ENCODE data around the gene ABCD3. TPM values are rescaled to one million over a fixed set of nuclear protein-coding genes. Genes with fewer than 3 reads are reported as not detected.

The ABCD3 gene
- total RNA-seq, 5 donors from 2014 or later (not counting 1 experiment from before 2014, with no cell fraction given), result 17.3 to 29.9 (median 24.2) TPM

GRCh38 chr1:94382201-94382600, 36.0 kb upstream of the ABCD3 start:
- no peak overlapping the region for H3K27ac ChIP-seq (ENCODE audit: low read length)
- H3K4me3 ChIP-seq (ENCODE audit: control insufficient read depth in 1 of 2, extremely low read depth in 1 of 2, low read length in 1 of 2), result no peak overlapping the region
- H3K9me3 ChIP-seq, result no peaks in the 10 kb centered on the region
- DNase-seq, result no peak
- Mint-ChIP-seq H3K27me3 (peaks cover 0 to 11% of the 10 kb centered on the region in 2 donors), H3K27ac (no peak overlapping the region), H3K36me3 (no peaks in the 10 kb centered on the region), H3K4me3 (no peak overlapping the region), H3K9me3 (no peaks in the 10 kb centered on the region), H3K4me1 (peaks cover 21 to 26% (median 22%) of the 10 kb centered on the region in 3 donors)
- peaks cover 0 to 3% of the 10 kb centered on the region in 2 experiments for H3K27me3 ChIP-seq (replicated peaks in 1 of 2; ENCODE audit: control insufficient read depth in 2 of 2, extremely low read depth in 1 of 2, insufficient read depth in 2 of 2, low read length in 1 of 2)
- WGBS (ENCODE audit: insufficient coverage), result 54% methylated on average over 3 of the region's 3 CpGs
- no peak for ATAC-seq (replicated peaks in 1 of 4)
- ChIA-PET CTCF (no interaction called here), POLR2A (no interaction called here)
- no peaks in the 10 kb centered on the region for H3K36me3 ChIP-seq (ENCODE audit: control insufficient read depth in 2 of 2, extremely low read depth in 1 of 2, insufficient read depth in 1 of 2, low read length in 1 of 2)
- H3K4me1 ChIP-seq (ENCODE audit: control insufficient read depth in 1 of 2, extremely low read depth in 1 of 2, insufficient read depth in 2 of 2, low read length in 2 of 2), result peaks cover 7 to 29% of the 10 kb centered on the region in 2 experiments

GRCh38 chr1:94383966-94384408, 34.2 kb upstream of the ABCD3 start:
- ATAC-seq (replicated peaks in 1 of 4), result no peak
- Mint-ChIP-seq H3K36me3 (no peaks in the 10 kb centered on the region), H3K27ac (peak overlapping the region; percentile 28 to 64), H3K4me1 (peaks cover 21 to 26% (median 22%) of the 10 kb centered on the region in 3 donors), H3K9me3 (peaks cover 0 to 5% (median 2%) of the 10 kb centered on the region in 3 donors), H3K27me3 (peaks cover 0 to 3% of the 10 kb centered on the region in 2 donors), H3K4me3 (peak overlapping the region in 1 of 3 donors; percentile 53)
- Histone ChIP-seq H3K4me3 (ENCODE audit: control insufficient read depth in 1 of 2, extremely low read depth in 1 of 2, low read length in 1 of 2) (no peak overlapping the region), H3K36me3 (ENCODE audit: control insufficient read depth in 2 of 2, extremely low read depth in 1 of 2, insufficient read depth in 1 of 2, low read length in 1 of 2) (no peaks in the 10 kb centered on the region), H3K4me1 (ENCODE audit: control insufficient read depth in 1 of 2, extremely low read depth in 1 of 2, insufficient read depth in 2 of 2, low read length in 2 of 2) (peaks cover 7 to 29% of the 10 kb centered on the region in 2 experiments), H3K27me3 (replicated peaks in 1 of 2; ENCODE audit: control insufficient read depth in 2 of 2, extremely low read depth in 1 of 2, insufficient read depth in 2 of 2, low read length in 1 of 2) (no peaks in the 10 kb centered on the region), H3K27ac (ENCODE audit: low read length) (no peak overlapping the region), H3K9me3 (no peaks in the 10 kb centered on the region)
- ChIA-PET POLR2A (no interaction called here), CTCF (no interaction called here)
- DNase-seq, result peak in 1 of 35 experiments; percentile 4
- 13% methylated on average over 2 of the region's 4 CpGs for WGBS (ENCODE audit: insufficient coverage)

- POLR2A ChIA-PET, result no interaction called here
These were observed 33.5 kb upstream of the ABCD3 start for GRCh38 chr1:94384485-94385265.

GRCh38 chr1:94385308-94385929, 32.8 kb upstream of the ABCD3 start:
- Histone ChIP-seq H3K4me1 (ENCODE audit: control insufficient read depth in 1 of 2, extremely low read depth in 1 of 2, insufficient read depth in 2 of 2, low read length in 2 of 2) (peaks cover 7 to 29% of the 10 kb centered on the region in 2 experiments), H3K27me3 (replicated peaks in 1 of 2; ENCODE audit: control insufficient read depth in 2 of 2, extremely low read depth in 1 of 2, insufficient read depth in 2 of 2, low read length in 1 of 2) (no peaks in the 10 kb centered on the region), H3K9me3 (peaks cover 4% of the 10 kb centered on the region), H3K36me3 (ENCODE audit: control insufficient read depth in 2 of 2, extremely low read depth in 1 of 2, insufficient read depth in 1 of 2, low read length in 1 of 2) (no peaks in the 10 kb centered on the region), H3K27ac (ENCODE audit: low read length) (no peak overlapping the region), H3K4me3 (ENCODE audit: control insufficient read depth in 1 of 2, extremely low read depth in 1 of 2, low read length in 1 of 2) (no peak overlapping the region)
- CTCF ChIA-PET, result no interaction called here
- POLR2A ChIA-PET, result interaction anchor here in 1 of 2 donors (0.5 kb wide), 1 partner anchor 1969 kb away, joined by 10 read pairs; no protein-coding TSS in a partner anchor
- peaks cover 21 to 26% (median 22%) of the 10 kb centered on the region in 3 donors for H3K4me1 Mint-ChIP-seq
- ATAC-seq (replicated peaks in 1 of 4) (peak in 2 of 4 experiments; percentile 15 to 19), DNase-seq (no peak)
- WGBS (ENCODE audit: insufficient coverage), result no CpG with 5 or more reads among the region's 2 CpGs
- peaks cover 0 to 14% (median 9%) of the 10 kb centered on the region in 3 donors for H3K9me3 Mint-ChIP-seq
- no peaks in the 10 kb centered on the region for H3K36me3 Mint-ChIP-seq
- peak overlapping the region in 2 of 3 donors; percentile 53 to 56 for H3K4me3 Mint-ChIP-seq
- peak overlapping the region; percentile 58 to 92 for H3K27ac Mint-ChIP-seq
- H3K27me3 Mint-ChIP-seq, result no peaks in the 10 kb centered on the region

More at GRCh38 chr1:94384485-94385265, 33.5 kb upstream of the ABCD3 start:
- Histone ChIP-seq H3K36me3 (ENCODE audit: control insufficient read depth in 2 of 2, extremely low read depth in 1 of 2, insufficient read depth in 1 of 2, low read length in 1 of 2) (no peaks in the 10 kb centered on the region), H3K4me3 (ENCODE audit: control insufficient read depth in 1 of 2, extremely low read depth in 1 of 2, low read length in 1 of 2) (peak overlapping the region in 1 of 2 donors; percentile 10), H3K4me1 (ENCODE audit: control insufficient read depth in 1 of 2, extremely low read depth in 1 of 2, insufficient read depth in 2 of 2, low read length in 2 of 2) (peaks cover 7 to 29% of the 10 kb centered on the region in 2 experiments), H3K27me3 (replicated peaks in 1 of 2; ENCODE audit: control insufficient read depth in 2 of 2, extremely low read depth in 1 of 2, insufficient read depth in 2 of 2, low read length in 1 of 2) (no peaks in the 10 kb centered on the region), H3K9me3 (peaks cover 4% of the 10 kb centered on the region), H3K27ac (ENCODE audit: low read length) (peak overlapping the region; percentile 32)
- CTCF ChIA-PET, result no interaction called here
- DNase-seq (peak in 12 of 35 experiments; percentile 1 to 39 (median 5)), ATAC-seq (replicated peaks in 1 of 4) (peak; percentile 71 to 88 (median 82))
- Mint-ChIP-seq H3K27ac (peak overlapping the region; percentile 58 to 92), H3K27me3 (no peaks in the 10 kb centered on the region), H3K4me3 (peak overlapping the region; percentile 34 to 56 (median 53)), H3K36me3 (no peaks in the 10 kb centered on the region), H3K9me3 (peaks cover 0 to 11% (median 7%) of the 10 kb centered on the region in 3 donors), H3K4me1 (peaks cover 21 to 26% (median 22%) of the 10 kb centered on the region in 3 donors)
- WGBS (ENCODE audit: insufficient coverage), result 37% methylated on average over 4 of the region's 4 CpGs

GRCh38 chr1:94389298-94389697, 28.9 kb upstream of the ABCD3 start:
- Mint-ChIP-seq H3K27me3 (peaks cover 5 to 7% of the 10 kb centered on the region in 2 donors), H3K9me3 (peaks cover 0 to 14% (median 9%) of the 10 kb centered on the region in 3 donors), H3K4me3 (no peak overlapping the region), H3K4me1 (peaks cover 13 to 15% (median 14%) of the 10 kb centered on the region in 3 donors), H3K27ac (no peak overlapping the region), H3K36me3 (no peaks in the 10 kb centered on the region)
- H3K4me3 ChIP-seq (ENCODE audit: control insufficient read depth in 1 of 2, extremely low read depth in 1 of 2, low read length in 1 of 2), result no peak overlapping the region
- ATAC-seq (replicated peaks in 1 of 4) (no peak), DNase-seq (no peak)
- H3K9me3 ChIP-seq, result peaks cover 4% of the 10 kb centered on the region
- no peaks in the 10 kb centered on the region for H3K36me3 ChIP-seq (ENCODE audit: control insufficient read depth in 2 of 2, extremely low read depth in 1 of 2, insufficient read depth in 1 of 2, low read length in 1 of 2)
- CTCF ChIA-PET, result no interaction called here
- no CpG with 5 or more reads among the region's 4 CpGs for WGBS (ENCODE audit: insufficient coverage)
- peaks cover 0 to 2% of the 10 kb centered on the region in 2 experiments for H3K27me3 ChIP-seq (replicated peaks in 1 of 2; ENCODE audit: control insufficient read depth in 2 of 2, extremely low read depth in 1 of 2, insufficient read depth in 2 of 2, low read length in 1 of 2)
- POLR2A ChIA-PET, result no interaction called here
- peaks cover 7 to 13% of the 10 kb centered on the region in 2 experiments for H3K4me1 ChIP-seq (ENCODE audit: control insufficient read depth in 1 of 2, extremely low read depth in 1 of 2, insufficient read depth in 2 of 2, low read length in 2 of 2)
- H3K27ac ChIP-seq (ENCODE audit: low read length), result no peak overlapping the region

- no peaks in the 10 kb centered on the region for H3K4me1 Mint-ChIP-seq
These were observed 23.9 kb upstream of the ABCD3 start for GRCh38 chr1:94394247-94394646.

More at GRCh38 chr1:94394247-94394646, 23.9 kb upstream of the ABCD3 start:
- Histone ChIP-seq H3K4me3 (ENCODE audit: control insufficient read depth in 1 of 2, extremely low read depth in 1 of 2, low read length in 1 of 2) (no peak overlapping the region), H3K27me3 (replicated peaks in 1 of 2; ENCODE audit: control insufficient read depth in 2 of 2, extremely low read depth in 1 of 2, insufficient read depth in 2 of 2, low read length in 1 of 2) (peaks cover 0 to 2% of the 10 kb centered on the region in 2 experiments), H3K4me1 (ENCODE audit: control insufficient read depth in 1 of 2, extremely low read depth in 1 of 2, insufficient read depth in 2 of 2, low read length in 2 of 2) (no peaks in the 10 kb centered on the region), H3K9me3 (peaks cover 1% of the 10 kb centered on the region), H3K36me3 (ENCODE audit: control insufficient read depth in 2 of 2, extremely low read depth in 1 of 2, insufficient read depth in 1 of 2, low read length in 1 of 2) (no peaks in the 10 kb centered on the region), H3K27ac (ENCODE audit: low read length) (no peak overlapping the region)
- ChIA-PET CTCF (no interaction called here), POLR2A (no interaction called here)
- Mint-ChIP-seq H3K36me3 (no peaks in the 10 kb centered on the region), H3K27me3 (peaks cover 7 to 10% of the 10 kb centered on the region in 2 donors), H3K9me3 (peaks cover 0 to 8% (median 6%) of the 10 kb centered on the region in 3 donors), H3K4me3 (no peak overlapping the region), H3K27ac (no peak overlapping the region)
- ATAC-seq (replicated peaks in 1 of 4) (no peak), DNase-seq (no peak)
- WGBS (ENCODE audit: insufficient coverage), result 100% methylated on average over 1 of the region's 1 CpG

Measured in T-cell (primary cell).